ENCODE measurements around the gene CYSLTR1.
A peak's percentile ranks its signal among the peaks of the same experiment; 100 is the strongest.
"Not testable (repeated sequence)": the region's sequence is repeated elsewhere in the genome, so short reads cannot be mapped to it uniquely, and the experiment has no call there.

Gene CYSLTR1, protein sequence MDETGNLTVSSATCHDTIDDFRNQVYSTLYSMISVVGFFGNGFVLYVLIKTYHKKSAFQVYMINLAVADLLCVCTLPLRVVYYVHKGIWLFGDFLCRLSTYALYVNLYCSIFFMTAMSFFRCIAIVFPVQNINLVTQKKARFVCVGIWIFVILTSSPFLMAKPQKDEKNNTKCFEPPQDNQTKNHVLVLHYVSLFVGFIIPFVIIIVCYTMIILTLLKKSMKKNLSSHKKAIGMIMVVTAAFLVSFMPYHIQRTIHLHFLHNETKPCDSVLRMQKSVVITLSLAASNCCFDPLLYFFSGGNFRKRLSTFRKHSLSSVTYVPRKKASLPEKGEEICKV

DNA sequence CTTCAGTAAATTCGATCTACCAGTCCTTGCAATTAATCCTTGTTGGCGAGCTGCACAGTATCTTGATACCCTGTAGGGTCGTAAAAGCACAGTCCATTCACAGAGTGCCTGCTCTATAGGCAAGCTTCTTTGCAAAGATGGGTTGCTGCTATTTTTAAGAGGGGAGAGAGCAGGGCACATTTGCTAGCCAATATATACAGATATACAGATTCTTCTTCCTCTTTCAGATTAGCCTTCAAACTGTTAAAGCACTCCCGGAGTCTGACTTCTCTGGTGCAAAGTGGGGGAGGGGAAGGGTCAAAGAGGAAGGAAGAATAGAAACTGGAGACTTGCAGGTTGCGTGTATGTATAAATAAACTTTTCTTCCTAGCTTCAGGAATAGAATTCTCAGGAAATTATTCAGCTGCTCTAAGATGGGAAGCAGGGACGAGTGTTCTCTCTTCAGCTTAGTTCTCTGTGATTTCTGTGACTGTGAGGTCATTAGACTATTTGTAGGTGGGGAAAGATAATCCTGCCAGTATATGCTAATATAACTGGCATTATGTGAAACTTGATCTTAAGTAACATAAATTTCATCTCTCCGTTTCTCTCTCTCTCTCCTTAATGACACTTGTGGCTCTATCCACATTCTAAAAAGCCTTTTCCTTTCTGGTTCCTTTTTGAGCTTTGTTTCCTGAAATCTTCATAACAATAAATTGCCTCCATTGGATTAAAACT is at the start of gene CYSLTR1:
Gene CYSLTR1, minus strand, starts transcription at position 242 of the 717 bp plus-strand sequence. CDS start 53,865 bp downstream, outside the sequence.
- DNase-seq (ENCODE audit: low read depth in 2 of 2), result no peak

DNA sequence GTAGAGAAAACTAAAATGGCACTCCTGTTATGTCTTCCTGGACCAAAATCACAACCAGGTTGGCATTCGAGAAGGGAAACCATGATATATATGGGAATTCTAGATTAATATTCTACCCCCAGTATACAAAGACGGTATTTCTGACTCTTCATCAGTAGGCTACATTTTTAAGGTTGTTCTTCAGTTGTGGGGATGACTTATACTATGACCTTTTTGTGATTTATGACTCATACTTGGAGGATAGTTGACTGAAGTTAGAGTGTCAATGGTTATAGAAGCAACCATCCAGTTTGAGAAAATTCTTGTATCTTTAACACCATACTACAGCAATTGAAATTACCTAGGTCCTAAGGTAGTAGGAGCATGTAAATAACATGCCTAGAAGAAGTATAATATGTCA is 49.8 kb upstream of the CYSLTR1 start:
- DNase-seq (ENCODE audit: low read depth in 2 of 2), result no peak

DNA sequence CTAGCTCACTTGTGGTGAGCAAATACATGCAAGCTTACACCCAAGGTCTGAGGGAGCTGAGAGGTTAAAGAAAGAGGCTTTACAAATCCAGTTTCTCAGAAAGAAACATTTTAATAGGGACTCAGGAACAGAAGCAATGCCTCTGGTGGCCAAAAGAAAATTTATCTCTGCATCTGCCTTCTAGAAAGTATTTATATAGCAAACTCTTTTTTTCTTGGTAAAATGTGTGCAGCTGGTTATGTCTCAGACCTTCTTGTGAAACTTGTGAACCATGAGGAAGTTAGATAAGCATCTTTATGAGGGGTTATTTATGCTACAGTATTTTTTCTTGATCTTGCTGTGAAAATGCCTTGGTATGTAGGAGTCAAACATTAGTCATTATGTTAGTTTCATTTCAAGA is 48.5 kb upstream of the CYSLTR1 start:
- no peak for DNase-seq (ENCODE audit: low read depth in 2 of 2)

DNA sequence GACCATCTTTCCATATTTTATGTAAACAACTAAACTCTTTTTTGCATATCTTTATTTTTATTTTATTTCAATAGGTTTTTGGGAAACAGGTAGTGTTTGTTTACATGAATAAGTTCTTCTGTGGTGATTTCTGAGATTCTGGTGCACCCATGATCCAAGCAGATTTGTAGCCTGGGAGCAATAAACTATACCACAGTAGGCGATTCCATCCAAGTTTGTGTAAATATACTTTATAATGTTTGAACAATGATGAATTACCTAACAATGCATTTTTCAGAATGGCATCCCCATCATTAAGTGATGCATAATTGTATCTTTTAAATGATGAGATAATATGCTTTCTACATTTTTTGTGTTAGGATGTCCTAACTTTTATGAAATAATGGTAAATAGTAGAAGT is 39.2 kb upstream of the CYSLTR1 start:
- no peak for DNase-seq (ENCODE audit: low read depth in 2 of 2)

DNA sequence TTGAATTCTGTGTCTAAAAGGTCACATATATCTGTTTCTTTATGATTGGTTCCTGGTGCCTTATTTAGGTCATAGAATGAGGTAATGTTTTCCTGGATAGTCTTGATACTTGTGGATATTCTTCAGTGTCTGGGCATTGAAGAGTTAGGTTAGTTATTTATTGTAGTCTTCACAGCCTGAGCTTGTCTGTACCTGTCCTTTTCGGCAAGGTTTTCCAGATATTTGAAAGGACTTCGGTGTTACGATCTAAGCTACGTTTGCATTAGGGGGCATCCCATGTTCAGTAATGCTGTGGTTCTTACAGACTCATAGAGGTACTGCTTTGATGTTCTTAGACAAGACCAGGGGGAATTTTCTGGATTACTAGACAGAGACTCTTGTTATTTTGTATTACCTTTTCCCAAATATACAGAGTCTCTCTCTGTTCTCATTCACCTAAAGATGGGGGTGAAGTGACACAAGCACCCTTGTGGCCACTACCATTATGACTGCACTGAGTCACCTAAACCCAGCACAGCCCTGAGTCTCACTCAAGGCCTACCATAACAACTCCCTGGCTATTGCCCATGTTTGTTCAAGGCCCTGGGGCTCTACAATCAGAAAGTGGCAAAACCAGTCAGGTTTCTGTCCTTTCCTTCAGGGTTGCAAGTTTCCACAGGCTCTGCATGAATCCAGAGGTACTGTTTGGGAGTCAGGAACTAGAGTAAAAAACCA is 30.1 kb upstream of the CYSLTR1 start:
- DNase-seq (ENCODE audit: low read depth in 2 of 2), result no peak

DNA sequence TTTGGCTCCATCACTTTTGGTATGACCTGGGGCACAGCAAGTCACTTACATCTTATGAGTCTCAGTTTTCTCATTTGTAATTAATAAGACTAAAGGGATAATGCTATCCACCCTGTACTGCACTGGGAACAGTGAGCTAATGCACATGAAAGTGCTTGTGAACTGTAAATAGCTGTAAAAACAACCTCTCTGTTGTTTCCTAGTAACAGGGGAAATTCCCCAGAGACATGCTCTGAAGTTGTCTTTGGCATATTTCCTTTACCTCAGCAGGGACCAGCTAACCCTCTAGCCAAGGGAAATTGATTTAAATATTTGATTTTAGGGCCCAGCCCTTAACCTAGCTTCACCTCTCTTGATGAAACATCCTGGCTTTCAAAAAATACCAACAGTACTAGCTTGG is 6.1 kb upstream of the CYSLTR1 start:
- no peak for DNase-seq (ENCODE audit: low read depth in 2 of 2)

DNA sequence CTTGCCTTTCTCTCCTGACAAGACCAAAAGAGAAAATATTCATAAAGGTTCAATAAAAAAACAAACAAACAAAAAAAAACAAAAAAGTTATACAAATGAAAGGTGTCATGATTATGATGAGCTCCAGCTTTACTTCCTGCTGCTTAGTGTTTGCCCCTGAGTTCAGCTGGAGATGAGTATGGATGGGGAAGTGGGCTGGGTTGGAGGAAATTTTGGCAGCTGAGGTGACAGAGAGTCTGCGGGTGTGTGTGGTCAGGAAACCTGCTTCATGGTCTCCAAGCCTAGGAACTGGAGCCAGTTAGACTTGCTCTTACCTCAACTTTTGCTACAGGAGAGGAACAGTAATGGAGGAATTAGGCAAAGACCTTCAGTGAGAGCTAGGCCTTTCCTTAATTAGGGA is 4.3 kb upstream of the CYSLTR1 start:
- DNase-seq (ENCODE audit: low read depth in 2 of 2), result no peak

DNA sequence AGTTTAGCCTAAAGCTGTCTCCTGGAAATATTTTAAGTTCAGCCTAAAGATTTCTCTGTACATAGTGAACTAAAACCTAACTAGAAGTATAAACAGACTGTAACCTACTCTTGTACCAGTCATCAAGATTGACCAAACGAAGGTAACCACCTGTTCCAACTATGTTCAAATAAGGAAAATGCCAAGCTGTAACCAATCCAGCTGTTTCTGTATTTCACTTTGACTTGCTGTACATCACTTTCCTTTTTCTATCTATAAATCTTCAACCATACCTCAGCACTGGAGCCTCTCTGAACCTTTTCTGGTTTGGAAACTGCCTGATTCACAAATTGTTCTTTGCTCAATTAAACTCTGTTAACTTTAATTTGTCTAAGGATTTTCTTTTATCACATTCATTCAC is 3.1 kb upstream of the CYSLTR1 start:
- DNase-seq (ENCODE audit: low read depth in 2 of 2), result no peak

DNA sequence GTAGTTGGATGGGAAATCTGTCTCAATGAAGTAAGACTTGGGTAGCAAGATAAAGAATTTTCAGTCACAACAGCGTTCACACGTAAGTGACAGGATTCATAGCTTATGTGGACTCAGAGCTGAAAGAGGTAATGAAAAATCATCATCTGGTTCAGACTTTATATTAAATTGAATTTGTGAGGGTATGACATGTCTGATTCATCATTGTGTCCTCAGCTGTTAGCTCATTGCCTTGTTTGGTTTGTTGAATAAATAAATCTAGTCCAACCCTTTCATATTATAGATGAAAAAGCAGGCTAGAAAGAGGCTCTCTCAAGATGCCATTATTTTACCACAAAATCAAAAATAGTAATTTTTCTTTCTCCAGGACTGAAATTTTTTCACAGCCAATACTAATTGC is 2.7 kb upstream of the CYSLTR1 start:
- no peak for DNase-seq (ENCODE audit: low read depth in 2 of 2)

DNA sequence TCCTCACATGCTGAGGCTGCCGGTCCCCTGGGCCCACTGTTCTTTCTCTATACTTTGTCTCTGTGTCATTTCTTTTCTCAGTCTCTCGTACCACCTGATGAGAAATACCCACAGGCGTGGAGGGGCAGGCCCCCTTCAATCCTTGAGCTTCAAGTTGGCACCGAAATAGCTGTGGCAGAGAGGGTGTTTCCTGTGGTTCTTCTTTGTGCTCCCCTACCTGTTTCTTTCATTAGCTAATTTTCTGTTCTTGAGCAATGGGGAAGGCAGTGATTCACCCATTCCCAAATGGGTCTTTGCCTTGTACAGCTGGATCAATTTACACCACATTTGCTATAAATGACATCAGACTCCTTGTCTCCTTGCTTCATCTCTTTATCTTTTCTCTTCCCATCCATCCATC is 2.1 kb upstream of the CYSLTR1 start:
- no peak for DNase-seq (ENCODE audit: low read depth in 2 of 2)

DNA sequence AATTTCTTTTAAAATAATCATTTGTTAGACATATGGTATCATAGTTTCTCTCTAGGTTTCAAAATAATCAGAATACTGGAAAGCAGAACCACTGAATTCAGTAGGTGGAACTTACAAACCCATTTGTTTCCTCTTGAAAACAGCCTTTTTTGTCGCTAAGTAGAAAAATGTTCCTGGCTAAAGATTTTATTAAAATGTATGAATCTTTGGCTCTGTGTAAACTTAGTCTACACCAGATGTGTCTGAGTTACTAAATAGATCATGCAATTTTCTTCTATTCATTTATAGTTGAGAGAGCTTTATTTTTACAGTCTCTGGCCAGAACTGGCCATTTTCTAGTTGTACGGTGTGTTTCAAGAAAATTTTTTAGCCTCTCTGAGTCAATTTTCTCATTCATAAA is 1.0 kb downstream of the CYSLTR1 start:
- DNase-seq (ENCODE audit: low read depth in 2 of 2), result no peak

DNA sequence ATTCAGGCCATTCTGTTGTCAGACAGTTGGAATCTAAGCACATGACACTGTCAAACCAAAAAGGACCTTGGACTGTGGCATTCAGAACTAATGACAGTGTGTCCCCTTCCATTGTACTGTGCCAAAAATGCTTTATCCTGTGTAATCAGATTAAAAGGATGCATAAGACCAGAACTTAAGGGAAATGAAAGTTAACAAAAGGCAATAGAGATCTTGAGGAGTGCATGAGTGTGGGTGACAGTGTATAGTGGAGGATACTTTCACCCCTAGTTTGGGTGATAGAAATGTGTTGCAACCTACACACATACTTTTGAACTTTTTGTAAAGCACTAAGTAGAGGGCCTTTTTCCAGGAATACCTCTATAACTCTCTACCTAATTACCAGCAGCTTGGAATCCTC is 4.5 kb downstream of the CYSLTR1 start:
- no peak for DNase-seq (ENCODE audit: low read depth in 2 of 2)

DNA sequence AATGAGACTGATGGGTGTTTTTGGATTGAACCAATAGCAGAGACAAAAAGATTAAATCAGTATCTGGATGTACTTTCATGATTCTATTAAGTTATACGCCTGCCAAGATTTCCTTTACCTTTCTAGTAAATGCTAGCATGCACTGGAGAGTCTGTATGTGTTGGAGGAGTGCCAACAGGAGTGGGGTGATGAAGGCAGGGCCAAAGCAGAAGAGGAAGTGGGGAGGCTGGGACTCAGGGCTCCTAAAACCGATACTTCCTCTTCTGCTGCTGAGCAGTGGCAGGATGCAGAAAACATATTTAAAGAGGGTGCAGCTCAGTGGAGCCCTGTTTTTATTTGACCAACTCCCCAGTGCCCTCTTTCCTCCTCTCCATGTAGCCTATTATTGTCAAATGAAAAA is 5.6 kb downstream of the CYSLTR1 start:
- peak in 1 of 2 donors; percentile 18 for DNase-seq (ENCODE audit: low read depth in 2 of 2)

DNA sequence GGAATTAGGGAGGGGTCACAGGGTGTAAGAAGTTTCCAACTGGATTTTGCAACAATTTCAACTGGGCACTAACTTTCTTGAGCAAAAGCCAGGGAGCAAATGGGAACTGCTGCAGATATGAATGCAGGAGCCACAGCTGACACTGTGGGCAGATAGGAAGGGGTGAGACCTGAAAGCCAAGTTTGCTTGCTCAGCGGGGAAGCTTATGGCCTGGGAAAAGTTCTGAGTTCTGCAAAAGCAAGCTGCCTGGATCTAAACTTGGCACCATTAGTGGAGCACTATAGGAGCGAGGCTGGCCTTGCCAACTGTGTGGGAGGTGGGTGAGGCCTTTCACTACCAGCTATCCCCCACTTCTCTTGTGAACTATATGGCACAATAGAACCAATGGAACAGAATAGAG is 11.1 kb downstream of the CYSLTR1 start:
- DNase-seq (ENCODE audit: low read depth in 2 of 2), result no peak

DNA sequence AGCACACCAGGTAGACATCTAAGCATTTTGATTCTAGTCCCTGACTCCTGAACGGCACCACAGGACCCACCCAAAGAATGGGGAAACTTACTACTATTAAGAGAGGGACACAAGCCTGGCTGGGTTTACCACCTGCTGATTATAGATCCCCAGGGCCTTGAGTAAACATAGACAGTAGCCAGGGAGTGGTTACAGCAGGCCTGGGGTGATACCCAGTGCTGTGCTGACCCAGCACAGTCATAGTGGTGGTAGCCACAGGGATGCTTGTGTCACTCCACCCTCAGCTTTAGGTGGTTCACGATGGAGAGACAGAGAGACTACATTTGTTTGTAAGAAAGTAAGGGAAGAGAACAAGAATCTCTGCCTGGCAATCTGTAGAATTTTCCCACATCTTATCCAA is 11.7 kb downstream of the CYSLTR1 start:
- DNase-seq (ENCODE audit: low read depth in 2 of 2), result no peak

DNA sequence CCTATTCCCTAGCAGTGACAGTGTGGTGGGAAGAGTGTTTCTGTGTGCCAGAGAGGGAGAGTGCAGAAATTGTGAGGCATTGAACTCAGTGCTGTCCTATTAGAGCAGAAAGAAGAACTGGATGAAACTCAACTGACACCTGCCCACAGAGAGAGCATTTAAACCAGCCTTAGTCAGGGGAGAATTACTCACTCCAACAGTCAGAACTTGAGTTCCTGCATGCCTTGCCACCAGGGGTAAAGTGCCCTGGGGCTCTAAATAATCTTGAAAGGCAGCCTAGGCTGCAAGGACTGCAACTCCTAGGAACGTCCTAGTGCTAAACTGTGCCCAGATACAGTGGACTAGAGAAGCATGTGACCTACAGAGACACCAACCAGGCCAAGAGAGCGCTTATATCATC is 12.8 kb downstream of the CYSLTR1 start:
- peak in 1 of 2 donors; percentile 13 for DNase-seq (ENCODE audit: low read depth in 2 of 2)

DNA sequence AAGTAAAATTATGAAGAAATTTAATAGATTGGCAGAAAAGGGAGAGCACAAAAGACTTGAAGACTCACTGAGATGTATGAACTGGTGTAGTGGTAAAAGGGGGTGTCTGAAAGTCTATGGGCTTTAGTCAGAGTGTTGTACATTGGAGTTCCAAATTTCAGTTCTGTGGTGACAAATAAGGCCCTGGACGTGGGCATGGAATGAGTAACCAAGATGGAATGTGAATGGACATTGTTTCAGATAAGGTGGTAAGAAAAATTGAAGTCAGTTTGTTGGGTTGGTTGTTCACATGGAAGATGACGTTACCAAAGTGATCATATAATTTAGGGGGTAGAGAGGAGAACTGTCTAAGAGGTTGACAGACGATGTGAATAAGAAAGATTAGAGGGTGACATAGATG is 13.9 kb downstream of the CYSLTR1 start:
- no peak for DNase-seq (ENCODE audit: low read depth in 2 of 2)

DNA sequence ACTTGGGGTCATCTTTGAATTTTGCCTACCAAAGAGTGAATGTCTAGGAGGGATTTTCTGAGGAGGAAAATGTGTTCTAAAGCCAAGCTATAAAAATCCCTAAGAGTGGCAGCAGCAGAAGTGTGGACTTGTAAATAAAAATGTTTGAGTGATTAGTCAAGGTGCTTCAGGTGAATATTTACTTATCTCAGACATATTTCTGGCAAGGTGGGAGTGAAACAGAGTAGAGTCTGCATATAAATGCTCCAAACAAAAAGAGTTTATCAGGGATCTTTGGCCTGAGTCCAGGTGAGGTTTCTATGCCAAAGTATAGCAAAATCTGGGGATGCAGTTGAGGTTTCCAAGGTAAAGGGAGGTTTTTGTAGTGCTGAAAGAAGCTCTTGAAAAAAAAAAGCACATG is 19.7 kb downstream of the CYSLTR1 start:
- DNase-seq (ENCODE audit: low read depth in 2 of 2), result no peak

DNA sequence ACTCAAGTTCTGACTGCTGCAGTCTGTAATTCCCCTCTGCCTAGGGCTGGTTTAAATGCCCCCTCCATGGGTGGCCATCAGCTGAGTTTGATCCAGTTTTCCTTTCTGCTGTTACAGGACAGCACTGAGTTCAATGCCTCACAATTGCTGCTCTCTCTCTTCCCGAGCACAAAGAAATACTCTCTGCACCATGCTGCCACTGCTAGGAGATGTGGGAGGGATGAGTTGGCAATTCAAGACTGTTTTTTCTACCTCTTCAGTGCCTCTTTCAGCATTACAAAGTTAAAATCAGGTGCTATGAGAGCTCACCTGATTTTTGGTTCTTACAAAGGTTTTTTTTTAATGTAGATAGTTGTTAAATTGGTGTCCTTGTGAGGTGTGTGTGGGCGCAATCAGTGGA is 24.3 kb downstream of the CYSLTR1 start:
- DNase-seq (ENCODE audit: low read depth in 2 of 2), result no peak

DNA sequence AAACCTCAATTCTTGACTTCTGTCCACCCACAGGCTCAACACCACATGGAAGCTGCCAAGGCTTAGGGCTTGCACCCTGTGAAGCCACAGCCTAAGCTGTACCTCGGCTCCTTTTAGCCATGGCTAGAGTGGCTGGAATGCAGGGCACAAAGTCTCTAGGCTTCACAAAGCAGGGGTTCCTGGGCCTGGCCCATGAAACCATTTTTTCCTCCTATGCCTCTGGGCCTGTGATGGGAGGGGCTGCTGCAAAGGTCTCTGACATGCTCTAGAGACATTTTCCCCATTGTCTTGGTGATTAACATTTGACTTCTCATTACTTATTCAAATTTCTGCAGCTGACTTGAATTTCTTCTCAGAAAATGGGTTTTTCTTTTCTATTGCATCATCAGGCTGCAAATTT is 26.5 kb downstream of the CYSLTR1 start:
- DNase-seq (ENCODE audit: low read depth in 2 of 2), result not testable (repeated sequence)

DNA sequence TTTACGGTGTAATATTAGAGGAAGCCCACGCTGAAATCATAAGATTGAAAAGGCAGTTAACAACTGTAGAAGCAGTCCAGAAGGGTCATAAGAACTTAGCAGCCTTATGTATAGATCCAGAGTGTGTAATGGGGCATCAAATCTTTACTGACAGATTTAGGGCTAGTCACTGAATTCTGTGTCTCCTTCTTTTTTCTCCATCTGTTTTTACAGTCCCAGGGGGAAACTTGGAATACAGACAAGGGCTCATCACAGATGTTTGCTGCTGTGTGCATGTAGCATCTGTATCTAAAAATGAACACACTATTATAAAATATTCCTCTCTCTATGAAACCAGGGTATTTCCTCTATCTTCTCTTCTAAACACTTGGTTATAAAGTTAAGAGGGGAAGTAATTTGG is 43.9 kb downstream of the CYSLTR1 start:
- no peak for DNase-seq (ENCODE audit: low read depth in 2 of 2)

DNA sequence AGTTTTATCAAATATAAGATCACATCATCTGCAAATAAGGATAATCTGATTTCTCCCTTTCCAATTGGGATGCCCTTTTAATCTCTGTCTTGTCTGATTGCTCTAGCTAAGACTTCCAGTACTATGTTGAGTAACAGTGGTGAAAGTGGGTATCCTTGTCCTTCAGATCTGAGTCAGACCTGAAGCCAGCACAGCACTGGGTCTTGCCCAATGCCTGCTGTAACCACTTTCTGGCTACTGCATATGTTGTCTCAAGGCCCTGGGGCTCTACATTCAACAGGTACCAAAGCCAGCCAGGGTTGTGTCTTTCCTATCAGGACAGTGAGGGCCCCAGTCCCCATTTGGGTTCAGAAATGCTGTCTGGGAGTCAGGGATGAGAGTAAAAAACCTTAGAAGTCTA is 90.3 kb downstream of the CYSLTR1 start:
- DNase-seq (ENCODE audit: low read depth in 2 of 2), result no peak

DNA sequence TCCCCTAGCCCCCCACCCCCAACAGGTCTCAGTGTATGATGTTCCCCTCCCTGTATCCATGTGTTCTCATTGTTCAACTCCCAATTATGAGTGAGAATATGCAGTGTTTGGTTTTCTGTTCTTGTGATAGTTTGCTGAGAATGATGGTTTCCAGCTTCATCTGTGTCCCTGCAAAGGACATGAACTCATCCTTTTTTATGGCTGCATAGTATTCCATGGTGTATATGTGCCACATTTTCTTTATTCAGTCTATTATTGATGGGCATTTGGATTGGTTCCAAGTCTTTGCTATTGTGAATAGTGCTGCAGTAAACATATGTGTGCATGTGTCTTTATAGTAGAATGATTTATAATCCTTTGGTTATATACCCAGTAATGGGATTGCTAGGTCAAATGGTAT is 101.4 kb downstream of the CYSLTR1 start:
- not testable (repeated sequence) for DNase-seq (ENCODE audit: low read depth in 2 of 2)
